GM18858 (cell line): Measurements from ENCODE around the gene NSL1.
"Not testable (repeated sequence)": the region's sequence is repeated elsewhere in the genome, so short reads cannot be mapped to it uniquely, and the experiment has no call there.

Experiments
- ATAC-seq: cut with Tn5 transposase; IDR thresholded peaks from one replicate; pipeline ENCODE4 v1.9.1; 2021; ENCODE audit not compliant: unreplicated experiment

NSL1 gene

DNA sequence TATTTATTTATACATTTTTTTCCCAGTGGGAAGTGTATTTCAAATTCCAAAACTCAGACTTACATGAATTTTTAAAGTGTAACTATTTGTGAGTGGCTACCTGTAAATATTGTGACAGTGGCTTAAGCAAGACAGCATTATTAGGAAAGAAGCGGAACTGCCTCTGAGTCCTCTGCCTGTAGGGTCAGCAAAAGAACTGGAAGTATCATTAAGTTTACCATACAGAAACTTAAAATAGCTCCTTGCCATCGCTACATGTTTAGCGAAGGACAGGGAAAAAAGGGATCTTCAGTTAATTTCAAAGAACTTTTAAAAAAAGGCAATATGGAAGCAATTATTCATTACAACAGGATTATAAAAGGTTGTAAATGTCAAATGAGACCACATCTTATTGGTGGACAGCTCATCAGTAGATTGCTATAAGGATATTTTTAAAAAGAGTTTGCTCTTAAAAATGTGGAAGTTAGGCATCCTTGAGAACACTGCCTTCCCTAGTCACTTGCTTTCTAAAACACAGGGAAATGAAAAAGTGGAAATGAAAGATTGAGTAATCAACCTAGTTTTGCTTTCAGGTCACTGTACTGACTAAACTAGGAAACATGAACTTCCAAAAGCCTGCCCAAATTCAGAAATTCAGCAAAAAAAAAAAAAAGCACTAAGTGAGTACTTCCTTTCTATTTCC, 39.2 kb downstream of the NSL1 start:
- ATAC-seq, result no peak

DNA sequence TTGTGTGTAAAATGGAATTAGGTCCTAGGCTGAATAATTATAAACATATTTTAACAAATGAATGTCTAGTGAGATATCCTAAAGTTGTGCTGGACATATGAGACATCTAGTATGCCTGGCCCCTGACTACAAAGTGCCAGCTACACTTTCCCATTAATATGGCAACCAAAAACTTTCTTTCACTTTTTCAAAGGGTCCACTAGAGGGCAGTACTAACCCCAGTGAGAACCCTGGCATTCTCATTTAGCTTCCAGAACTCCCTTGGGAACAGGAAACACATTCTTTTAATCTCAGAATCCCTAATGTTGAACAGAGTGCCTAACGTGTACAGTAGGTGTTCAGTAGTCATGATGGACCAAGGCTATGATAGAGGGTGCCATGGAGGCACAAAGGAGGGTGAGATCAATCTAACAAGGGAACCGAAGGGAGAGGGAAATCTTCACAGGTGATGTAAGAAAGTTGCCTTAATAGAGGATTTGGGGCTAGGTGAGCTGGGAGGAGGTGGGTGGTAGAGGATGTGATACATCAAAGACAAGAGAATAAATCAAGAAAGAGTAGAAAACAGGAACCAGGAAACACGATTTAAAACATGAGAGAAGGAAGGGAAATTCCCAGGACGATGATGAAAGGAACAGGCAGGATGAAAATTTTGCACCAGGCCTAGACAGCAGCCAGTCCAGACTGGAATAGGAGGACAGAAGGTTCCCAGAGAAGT, 41.6 kb downstream of the NSL1 start:
- no peak for ATAC-seq

DNA sequence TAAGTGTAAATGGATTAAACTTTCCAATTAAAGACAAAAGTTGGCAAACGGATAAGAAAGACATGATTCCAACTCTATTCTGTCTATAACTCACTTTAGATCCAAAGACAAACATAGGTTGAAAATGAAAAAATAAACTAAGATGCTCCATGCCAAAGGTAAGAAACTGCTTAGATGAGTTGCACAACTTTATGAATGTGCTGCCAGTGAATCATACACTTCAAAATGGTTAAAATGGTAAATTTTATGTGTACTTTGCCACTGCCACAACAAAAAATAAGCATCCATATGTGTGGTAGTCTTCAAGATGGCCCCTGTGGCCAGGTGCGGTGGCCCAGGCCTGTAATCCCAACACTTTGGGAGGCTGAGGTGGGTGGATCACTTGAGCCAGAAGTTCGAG, 45.0 kb downstream of the NSL1 start:
- ATAC-seq, result no peak

DNA sequence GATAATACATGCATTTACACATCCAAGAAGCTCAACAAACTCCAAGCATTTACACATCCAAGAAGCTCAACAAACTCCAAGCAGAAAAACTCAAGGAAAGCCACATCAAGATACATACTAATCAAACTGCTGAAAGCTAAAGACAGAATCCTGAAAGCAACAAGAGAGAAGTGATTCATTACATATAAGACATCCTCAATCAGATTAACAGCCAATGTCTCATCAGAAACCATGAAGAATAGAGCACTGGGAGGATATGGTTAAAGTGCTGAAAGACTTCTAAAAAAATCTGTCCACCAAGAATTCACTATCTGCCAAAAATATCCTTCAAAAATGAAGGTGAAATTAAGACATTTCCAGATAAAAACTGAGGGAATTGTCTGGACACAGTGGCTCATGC, 46.3 kb downstream of the NSL1 start:
- no peak for ATAC-seq

DNA sequence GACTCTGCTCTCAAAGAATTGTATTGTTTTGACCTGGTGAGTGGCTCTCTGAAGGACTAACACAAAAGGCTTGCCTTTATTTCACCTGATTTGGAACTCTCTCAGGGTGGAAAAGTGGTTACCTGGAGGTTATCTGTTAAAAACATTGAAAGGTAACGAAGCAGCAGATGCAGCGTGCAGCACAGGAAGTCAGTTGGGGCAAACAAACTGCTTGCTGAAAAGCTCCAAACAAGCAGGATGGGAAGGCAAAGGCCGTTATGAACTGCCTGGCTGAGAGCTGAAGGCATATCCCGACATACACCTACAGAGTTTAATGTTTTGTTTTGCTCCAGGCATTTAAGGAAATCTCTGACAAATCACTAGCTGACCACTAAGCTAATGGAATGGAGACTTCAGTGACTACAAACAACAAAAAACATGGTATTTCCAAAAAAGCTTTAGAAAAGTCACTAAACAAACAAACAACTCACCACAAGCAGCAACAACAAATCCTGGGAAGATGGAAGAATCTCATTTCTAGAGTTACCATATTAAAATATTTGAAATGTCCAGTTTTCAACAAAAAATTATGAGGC, 47.6 kb downstream of the NSL1 start:
- ATAC-seq, result no peak

DNA sequence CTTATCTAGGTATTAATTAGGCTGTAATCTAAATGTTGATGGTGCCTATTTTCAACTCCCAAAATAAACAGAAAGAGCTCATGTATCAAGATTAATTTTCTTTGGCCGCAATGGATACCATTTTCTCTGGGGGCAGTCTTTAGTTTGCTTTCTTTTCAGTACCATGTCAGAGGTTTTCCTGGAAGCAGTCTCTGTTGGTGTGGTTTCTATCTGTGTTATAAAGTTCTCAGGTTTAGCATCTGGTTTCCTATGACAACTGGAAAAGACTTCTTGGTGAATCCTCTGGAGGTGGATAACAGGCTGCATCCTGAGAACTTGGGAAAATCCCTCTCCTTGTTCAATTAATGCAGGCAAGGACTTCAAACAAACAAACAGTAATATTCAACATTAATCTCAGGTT, 53.2 kb downstream of the NSL1 start:
- no peak for ATAC-seq

DNA sequence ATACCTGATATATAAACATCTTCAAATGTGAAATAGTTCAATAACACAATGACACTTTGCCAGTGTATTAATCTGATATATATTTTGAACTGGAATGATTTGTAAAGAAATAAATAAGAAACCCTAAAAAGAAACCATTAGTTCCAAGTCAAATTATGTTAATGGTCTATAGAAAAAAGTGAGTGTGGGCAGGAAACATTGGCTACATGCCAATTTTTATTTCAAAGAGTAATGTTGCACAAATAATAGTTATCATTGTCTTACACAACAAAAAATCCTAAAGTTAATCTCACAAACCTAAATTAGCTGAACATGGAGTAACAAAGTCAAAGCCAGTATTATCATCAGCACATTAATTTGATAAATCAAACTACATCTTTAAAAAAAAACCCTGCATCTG, 54.0 kb downstream of the NSL1 start:
- no peak for ATAC-seq

DNA sequence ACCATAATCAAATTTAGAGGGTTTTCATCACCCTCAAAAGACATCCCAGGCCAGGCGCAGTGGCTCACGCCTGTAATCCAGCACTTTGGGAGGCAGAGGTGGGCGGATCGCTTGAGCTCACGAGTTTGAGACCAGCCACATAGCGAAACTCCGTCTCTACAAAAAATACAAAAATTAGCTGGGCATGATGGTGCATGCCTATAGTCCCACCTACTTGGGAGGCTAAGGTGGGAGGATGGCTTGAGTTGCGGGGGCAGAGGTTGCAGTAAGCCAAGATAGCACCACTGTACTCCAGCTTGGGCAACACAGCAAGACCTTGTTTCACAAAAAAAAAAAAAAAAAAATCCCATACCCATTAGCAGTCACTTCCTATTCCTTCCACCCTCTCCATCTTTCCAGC, 58.5 kb downstream of the NSL1 start:
- ATAC-seq, result no peak

DNA sequence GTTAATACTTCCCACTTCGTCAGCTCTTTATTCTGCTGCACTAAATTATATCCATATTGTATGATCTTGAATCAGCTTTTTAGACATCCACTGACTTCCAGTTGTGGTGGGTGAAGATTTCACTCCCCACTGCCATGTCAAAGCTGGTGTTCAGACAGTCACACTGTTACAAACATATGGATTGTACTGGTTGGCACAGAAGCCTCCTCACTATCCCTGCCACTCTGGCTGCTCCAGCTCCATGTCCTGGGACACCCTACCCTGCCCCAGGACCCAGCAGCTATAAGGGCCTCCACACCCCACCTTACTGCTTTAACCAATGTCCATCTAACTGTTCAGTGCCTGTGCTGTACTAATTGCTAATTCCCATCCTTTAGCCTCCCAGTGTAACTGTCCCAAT, 59.9 kb downstream of the NSL1 start:
- no peak for ATAC-seq

DNA sequence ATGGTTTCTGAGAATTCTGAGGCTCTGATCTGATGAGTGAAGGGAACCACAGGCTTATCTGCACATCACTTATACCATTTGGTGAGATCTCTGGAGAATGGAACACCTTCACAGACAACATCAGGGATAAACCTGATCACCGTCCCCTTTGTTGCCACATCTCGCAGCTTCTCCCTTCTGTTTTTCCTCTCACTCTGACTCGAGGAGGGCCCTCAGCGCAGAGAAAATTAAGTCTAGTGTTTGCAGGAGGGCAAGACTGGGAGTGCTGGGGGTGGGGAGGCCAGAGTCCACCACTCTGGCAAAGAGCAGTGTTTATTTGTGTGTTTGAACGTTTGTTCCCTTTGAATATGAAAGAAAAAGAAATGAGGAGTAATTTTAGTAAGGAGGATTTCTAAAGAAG, 63.0 kb downstream of the NSL1 start:
- ATAC-seq, result no peak

DNA sequence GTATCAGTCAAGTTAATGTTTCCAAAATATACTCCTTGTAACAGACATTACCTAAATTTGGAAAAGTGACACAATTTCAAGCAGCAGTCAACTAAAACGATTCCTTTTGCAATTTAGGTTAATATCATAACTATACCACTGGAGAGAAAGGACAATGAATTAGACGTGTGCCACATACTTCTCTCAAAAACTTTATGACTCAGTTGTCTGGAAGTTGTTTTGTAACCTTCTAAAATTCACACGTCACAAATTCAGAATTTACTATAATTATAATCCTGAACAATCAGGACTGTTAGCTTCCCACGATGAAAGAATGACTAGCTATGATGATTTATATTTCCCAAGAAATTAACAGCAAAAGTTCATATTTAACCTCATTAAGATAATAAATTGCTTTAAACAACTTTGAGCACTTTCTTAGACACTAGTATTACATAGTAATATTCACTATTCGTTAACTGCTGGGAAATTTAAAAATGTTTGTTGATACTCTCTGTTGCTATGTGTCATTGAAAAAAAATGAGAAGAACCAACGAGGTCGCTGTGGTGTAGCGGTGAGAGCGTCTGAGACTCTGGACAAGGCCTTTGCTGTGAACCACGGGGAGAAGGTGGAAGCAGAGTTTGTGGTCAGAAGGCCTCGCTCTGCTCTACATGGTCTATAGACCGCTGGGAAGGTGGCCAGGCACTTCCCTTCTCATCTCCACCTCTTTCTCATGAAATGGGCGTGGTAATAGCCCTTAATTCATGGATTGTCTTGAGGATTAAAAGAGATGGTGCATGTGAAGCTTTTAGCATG, 64.0 kb downstream of the NSL1 start:
- ATAC-seq, result no peak

DNA sequence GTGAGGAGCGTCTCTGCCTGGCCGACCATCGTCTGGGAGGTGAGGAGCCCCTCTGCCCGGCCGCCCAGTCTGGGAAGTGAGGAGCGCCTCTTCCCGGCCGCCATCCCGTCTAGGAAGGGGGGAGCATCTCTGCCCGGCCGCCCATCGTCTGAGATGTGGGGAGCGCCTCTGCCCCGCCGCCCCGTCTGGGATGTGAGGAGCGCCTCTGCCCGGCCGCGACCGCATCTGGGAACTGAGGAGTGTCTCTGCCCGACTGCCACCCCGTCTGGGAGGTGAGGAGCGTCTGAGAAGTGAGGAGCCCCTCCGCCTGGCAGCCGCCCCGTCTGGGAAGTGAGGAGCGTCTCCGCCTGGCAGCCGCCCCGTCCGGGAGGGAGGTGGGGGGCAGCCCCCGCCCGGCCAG, 66.9 kb downstream of the NSL1 start:
- not testable (repeated sequence) for ATAC-seq

DNA sequence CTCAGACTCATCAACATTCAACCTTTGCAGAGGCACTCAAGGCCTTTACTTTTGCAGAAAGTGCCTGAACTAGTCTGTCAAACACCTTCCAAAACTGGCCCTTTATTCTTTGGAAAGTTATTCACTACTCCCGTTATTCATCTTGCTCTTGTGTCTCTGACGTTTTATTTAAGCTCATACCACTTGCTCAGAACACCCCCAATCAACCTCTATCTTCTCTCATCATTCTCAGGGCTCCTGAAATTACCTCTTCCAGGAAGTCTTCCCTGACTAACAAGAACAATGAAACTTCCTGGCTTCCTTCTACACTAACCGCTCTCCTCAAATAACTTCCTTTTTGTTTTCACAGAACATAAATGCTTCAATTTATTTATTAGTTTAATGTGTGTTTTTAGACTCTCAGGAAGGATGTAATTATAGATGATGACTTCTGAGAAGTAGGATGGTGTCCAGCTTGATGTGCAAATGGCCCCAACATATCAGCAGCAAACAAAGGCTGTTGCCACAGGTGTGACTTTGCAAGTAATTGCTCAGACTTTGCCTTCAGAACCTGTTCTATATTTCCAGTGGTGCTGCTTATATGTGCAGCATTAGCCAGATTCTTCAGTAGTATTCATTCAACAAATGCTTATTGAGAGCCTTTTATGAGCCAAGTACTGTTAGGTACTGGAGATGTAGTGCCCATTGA, 69.2 kb downstream of the NSL1 start:
- ATAC-seq, result no peak

DNA sequence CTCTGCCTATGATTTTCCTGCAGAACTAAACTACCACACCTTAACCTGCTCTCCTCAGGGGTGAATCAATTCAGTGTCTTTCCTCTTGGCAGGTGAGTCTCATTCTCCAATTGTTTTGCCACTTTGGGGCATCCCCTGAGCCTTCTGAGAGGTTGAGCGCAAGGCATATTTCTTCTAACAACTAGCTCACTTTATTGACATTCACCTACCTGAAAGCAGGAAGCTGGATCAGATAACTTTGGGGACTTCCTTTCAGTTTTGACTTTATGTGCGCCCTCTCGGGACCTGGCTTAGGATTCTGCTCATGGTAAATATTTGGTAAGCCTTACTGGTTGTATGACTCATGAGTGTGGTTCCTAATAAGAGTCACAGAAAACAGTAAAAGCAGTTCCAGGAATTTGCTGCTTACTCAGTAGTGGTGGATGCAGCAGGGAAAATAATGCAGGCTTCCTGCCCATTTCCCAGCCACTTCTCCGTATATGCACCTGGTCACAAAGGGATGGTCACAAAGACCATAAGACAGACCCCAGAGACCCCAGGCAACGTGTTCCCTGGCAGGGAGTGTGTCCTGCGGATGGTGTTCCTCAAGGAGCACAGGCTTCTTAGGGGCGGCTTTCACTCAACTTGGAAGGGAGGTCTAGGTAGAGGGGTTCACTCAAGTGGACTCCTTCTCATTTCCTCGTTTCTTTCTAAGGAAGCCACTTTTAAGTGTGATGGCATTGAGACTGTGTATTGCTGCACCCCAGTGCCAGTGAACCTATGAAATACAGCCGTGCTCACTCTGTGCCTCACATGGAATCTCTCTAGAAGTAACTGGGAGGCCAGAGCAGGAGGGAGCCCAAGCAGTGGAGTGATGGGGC, 70.0 kb downstream of the NSL1 start:
- ATAC-seq, result no peak

DNA sequence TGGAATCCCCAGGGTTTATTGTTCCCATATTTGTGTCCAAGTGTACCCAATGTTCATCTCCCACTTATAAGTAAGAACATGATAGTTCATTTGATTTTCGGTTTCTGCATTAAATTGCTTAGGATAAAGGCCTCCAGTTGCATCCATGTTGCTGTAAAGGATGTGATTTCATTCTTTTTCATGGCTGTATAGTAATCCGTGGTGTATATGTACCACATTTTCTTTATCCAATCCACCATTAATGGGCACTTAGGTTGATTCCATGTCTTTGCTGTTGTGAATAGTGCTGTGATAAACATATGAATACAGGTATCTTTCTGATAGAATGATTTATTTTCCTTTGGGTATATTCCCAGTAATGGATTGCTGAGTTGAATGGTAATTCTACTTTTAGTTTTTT, 71.9 kb downstream of the NSL1 start:
- ATAC-seq, result no peak

DNA sequence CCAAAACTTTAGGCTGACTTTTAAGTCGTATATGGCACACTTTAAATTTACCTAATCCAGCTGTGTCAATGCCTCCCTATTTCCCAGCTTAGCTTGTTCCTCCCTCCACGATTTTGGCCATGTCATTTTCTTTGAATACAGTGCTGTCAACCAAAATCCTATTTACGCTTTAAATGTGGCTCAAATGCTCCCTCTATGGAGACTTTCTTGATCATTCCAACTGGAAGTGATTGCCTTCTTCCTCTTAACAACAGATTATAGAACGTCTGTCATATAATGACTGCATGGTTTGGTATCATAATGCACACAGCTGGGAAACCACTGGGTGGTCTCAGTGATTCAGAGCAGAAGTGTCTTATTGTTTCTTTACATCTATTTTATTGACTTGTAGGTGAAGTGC, 73.1 kb downstream of the NSL1 start:
- ATAC-seq, result no peak

DNA sequence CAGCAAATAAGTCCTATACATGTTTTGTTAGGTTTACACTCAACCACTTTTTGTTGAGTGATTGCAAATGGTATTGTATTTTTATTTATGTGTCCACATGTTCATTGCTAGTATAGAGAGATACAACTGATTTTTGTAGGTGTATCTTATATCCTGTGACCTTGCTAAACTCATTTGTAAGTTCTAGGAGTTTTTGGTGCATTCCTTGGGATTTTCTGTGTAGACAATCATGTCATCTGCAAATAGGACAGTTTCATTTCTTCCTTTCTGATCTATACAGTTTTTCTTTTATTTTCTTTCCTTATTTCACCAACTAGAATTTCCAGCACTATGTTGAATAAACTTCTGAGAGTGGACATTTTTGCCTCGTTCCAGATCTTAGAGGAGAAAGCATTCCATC, 75.4 kb downstream of the NSL1 start:
- ATAC-seq, result no peak

DNA sequence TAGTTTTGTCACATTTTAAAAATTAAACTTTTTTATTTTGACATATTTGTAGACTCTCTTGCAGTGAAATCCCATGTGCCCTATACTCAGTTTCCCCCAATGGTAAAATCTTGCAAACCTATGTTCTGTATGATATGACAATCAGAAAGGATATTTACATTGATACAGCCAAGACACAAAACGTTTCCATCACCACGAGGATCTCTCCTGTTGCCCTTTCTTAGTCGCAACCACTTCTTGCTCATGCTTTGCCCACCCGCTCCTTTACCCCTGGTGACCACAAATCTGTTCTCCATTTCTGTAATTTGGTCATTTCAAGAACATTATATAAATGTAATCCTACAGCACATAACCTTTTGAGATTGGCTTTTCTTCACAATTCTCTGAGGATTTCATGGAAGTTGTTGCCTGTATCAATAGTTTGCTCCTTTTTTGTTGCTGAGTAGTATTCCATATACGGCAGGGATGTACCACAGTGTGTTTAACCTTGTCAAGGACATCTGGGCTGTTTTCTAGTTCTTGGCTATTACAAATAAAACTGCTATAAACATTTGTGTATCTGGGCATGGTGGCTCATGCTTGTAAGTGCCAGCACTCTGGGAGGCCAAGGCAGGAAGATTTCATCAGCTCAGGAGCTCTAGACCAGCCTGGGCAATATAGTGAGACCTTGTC, 78.0 kb downstream of the NSL1 start:
- no peak for ATAC-seq

DNA sequence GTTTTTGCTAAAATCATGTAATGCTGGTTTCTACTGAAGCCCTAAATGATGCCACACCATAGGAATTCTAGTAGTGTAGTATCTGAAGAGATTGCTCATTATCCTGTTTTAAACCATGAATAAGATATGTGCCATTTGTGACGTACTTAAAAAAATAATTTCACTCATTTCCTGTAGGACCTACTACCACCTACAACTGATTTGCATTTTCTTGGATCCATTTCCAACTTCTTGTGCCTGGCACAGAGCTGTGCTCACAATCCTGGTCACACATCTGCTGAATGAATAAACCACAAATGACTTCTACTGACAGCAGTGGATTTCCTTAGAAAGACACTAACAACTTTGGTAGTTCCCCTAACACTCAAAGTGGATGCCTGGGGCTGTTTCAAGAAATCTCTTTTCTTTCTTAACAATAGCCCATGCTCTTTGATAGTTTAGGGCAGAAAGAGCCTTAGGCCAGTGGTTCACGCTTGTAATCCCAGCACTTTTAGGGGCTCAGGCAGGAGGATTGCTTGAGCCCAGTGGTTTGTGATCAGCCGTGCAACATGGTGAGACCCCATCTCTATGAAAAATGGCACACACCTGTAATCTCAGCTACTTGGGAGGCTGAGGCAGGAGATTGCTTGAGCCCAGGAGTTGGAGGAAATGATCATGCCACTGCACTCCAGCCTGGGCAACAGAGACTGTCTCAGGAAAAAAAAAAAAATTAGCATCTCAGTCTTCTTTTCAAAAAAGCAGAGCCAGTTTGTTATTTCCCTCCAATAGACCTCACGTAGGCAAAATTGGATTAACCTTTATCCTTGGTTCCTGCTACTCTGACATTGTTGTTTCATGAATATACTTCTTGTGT, 78.9 kb downstream of the NSL1 start:
- no peak for ATAC-seq
